ENCODE measurements around the gene PGAM1.

Gene PGAM1

DNA sequence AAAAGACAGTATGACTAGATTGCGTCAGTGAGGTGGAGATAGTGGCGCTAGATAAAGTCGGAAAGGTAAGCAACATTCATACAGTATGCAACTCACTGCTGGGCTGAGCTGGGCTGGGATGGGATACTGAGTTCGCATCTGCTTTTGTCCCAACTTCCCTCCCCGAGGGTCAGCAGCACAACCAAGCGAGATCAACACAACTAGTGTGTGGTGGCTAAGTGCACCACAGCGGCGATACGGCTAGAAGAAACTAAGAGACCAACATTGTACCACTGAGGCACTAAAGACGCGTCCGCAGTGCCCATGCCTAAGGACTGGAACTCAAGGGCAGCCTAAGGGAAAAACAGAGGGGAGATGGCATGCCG, 19.3 kb downstream of the PGAM1 start:
- Histone ChIP-seq H3K36me3 (ENCODE audit: control insufficient read depth, insufficient read depth, low read length) (no peaks in the 10 kb centered on the region), H3K9ac (ENCODE audit: low read depth, low read length) (peak overlapping the region; percentile 86), H3K4me3 (ENCODE audit: low read depth, low read length) (peak overlapping the region; percentile 99), H3K27me3 (ENCODE audit: control insufficient read depth, insufficient read depth, low read length) (no peaks in the 10 kb centered on the region), H3K4me1 (ENCODE audit: control insufficient read depth, insufficient read depth, low read length) (no peaks in the 10 kb centered on the region), H3K9me3 (ENCODE audit: control insufficient read depth, insufficient read depth, low read length) (no peaks in the 10 kb centered on the region)

DNA sequence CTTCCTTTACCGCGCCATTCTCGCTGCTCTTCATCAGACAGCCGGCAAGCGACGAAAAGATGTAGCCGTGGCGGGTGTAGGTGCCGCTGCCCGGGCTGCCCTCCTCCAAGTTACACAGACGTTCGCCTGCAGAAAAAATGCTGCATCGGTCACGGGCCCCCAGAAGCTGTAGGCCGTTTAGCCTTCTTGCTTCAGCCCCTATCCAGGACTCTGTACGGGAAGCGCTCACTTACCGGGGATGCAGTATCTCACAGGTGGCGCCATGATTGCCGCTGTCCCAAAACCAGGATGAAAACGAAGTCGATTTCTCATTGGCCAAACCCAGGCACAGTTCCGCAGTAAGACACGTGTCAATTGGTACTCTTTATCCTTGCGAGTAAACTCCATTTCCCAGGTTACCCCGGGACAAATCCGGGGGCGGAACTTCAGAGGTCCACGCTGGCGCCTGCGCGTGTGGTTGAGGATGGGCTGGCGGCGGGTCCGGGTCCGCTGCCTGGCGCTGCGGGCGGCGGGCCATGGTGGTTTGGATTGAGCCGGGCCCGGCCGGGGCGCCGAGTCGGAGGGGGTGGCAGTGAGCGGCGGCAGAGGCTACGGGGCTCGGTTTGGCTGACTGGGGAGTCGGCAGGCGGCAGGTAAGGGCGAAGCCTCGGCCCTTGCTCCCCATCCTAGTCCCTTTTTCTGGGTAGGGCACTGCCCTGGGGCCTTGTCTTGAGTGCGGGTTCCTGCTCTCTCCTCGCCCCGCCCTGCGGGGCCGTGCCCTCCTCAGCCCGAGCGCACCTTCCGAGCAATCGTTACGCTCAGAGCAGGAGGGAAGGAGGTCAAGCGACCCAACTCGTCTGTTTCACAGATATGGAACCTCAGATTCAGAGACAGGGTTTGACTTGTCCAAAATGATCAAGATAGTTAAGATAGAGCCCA, 20.0 kb downstream of the PGAM1 start, which contains the start of the genes EXOSC1 and ZDHHC16:
Gene EXOSC1 (minus strand): TSS at position 285 of the 918 bp plus-strand sequence. CDS start 21 bp downstream, at position 264.
Gene ZDHHC16 (plus strand): TSS at position 454 of the 918 bp plus-strand sequence. CDS start 5,501 bp downstream, outside the sequence.
- Histone ChIP-seq H3K36me3 (ENCODE audit: control insufficient read depth, insufficient read depth, low read length) (no peaks in the 10 kb centered on the region), H3K9ac (ENCODE audit: low read depth, low read length) (peak within 1 kb of the TSS; percentile 86), H3K9me3 (ENCODE audit: control insufficient read depth, insufficient read depth, low read length) (no peaks in the 10 kb centered on the region), H3K4me1 (ENCODE audit: control insufficient read depth, insufficient read depth, low read length) (no peaks in the 10 kb centered on the region), H3K4me3 (ENCODE audit: low read depth, low read length) (peak within 1 kb of the TSS; percentile 99), H3K27me3 (ENCODE audit: control insufficient read depth, insufficient read depth, low read length) (no peaks in the 10 kb centered on the region)

DNA sequence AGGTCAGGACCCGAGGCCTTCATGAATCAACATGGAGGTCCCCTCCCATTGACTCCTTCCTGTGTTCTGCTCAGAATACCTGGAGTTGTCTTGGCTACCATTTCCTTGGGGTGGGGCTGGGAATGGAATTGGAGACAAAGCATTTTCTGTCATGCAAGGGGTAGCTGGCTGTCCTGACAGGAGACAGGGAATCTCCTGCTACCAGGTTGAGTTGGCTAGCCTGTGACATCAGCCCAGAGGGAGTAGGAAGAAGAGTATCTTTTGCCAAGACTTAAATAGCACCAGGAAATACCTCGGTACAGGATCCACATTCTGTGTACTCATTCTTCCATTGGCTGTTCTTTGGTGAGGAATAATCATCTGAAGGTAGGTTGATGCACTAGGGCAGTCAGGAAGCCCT, 24.8 kb downstream of the PGAM1 start:
- H3K9ac ChIP-seq (ENCODE audit: low read depth, low read length): no peak overlapping the region
- no peaks in the 10 kb centered on the region for H3K9me3 ChIP-seq (ENCODE audit: control insufficient read depth, insufficient read depth, low read length)
- H3K36me3 ChIP-seq (ENCODE audit: control insufficient read depth, insufficient read depth, low read length): peaks cover 13% of the 10 kb centered on the region
- H3K4me3 ChIP-seq (ENCODE audit: low read depth, low read length): no peak overlapping the region
- no peaks in the 10 kb centered on the region for H3K27me3 ChIP-seq (ENCODE audit: control insufficient read depth, insufficient read depth, low read length)
- no peaks in the 10 kb centered on the region for H3K4me1 ChIP-seq (ENCODE audit: control insufficient read depth, insufficient read depth, low read length)

DNA sequence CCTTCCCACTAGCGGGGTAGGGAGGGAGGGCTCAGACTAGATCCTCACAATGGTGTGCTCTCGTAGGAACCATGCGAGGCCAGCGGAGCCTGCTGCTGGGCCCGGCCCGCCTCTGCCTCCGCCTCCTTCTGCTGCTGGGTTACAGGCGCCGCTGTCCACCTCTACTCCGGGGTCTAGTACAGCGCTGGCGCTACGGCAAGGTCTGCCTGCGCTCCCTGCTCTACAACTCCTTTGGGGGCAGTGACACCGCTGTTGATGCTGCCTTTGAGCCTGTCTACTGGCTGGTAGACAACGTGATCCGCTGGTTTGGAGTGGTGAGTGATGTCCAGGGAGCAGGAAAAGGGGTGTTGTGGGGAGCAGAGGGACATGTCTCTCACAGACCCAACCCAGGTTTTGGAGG, 25.6 kb downstream of the PGAM1 start:
- Histone ChIP-seq H3K9ac (ENCODE audit: low read depth, low read length) (no peak overlapping the region), H3K4me1 (ENCODE audit: control insufficient read depth, insufficient read depth, low read length) (no peaks in the 10 kb centered on the region), H3K4me3 (ENCODE audit: low read depth, low read length) (no peak overlapping the region), H3K27me3 (ENCODE audit: control insufficient read depth, insufficient read depth, low read length) (no peaks in the 10 kb centered on the region), H3K9me3 (ENCODE audit: control insufficient read depth, insufficient read depth, low read length) (no peaks in the 10 kb centered on the region), H3K36me3 (ENCODE audit: control insufficient read depth, insufficient read depth, low read length) (peaks cover 13% of the 10 kb centered on the region)

DNA sequence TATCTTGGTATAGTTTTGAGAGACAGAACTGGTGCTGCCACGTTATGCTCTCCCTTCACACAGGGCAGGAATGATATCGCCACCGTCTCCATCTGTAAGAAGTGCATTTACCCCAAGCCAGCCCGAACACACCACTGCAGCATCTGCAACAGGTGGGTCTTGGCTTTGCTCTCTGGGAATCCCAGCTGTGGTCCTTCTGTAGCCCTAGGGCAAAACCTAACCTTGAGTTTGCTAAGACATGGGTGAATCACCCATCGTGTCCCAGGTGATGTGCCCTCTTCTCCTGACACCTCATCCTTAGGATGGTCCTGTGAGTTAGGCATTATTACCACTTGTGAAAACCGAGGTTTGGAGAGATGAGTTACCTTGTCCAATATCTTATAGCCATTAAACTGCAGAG, 26.4 kb downstream of the PGAM1 start:
- H3K4me1 ChIP-seq (ENCODE audit: control insufficient read depth, insufficient read depth, low read length): no peaks in the 10 kb centered on the region
- no peak overlapping the region for H3K9ac ChIP-seq (ENCODE audit: low read depth, low read length)
- no peaks in the 10 kb centered on the region for H3K27me3 ChIP-seq (ENCODE audit: control insufficient read depth, insufficient read depth, low read length)
- no peak overlapping the region for H3K4me3 ChIP-seq (ENCODE audit: low read depth, low read length)
- H3K36me3 ChIP-seq (ENCODE audit: control insufficient read depth, insufficient read depth, low read length): peaks cover 19% of the 10 kb centered on the region
- H3K9me3 ChIP-seq (ENCODE audit: control insufficient read depth, insufficient read depth, low read length): no peaks in the 10 kb centered on the region

DNA sequence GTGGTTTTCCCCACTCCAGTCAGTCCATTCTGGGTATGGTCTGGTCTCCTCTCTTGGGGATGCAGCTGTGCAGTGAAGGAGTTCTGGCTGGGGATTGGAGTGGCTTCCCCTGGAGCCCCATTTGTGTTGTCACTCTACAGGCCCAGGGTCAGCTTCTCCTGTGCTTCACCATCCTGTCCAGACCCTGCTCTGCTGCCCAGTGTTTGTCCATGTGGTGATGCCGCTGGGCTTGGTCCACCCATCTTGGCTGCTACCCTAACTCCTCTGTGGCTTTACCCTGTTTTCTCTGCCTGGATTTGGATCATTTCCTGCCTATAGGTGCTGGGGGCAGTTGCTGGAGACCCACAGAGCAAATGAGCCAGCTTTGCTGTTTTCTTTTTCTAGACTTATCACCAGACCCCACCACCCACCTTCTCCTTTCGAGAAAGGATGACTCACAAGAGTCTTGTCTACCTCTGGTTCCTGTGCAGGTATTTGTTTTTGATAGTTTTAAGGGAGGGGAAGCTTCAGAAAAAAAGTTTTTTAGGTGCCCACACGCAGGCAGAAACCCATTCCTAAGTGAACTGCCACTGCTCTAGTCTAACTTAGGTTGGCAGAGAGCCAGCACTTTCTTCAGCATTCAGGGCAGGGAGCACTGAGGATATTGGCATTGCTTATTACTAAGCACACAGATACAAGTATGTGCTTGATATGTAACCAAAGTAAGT, 28.5 kb downstream of the PGAM1 start:
- Histone ChIP-seq H3K36me3 (ENCODE audit: control insufficient read depth, insufficient read depth, low read length) (peaks cover 37% of the 10 kb centered on the region), H3K27me3 (ENCODE audit: control insufficient read depth, insufficient read depth, low read length) (no peaks in the 10 kb centered on the region)

DNA sequence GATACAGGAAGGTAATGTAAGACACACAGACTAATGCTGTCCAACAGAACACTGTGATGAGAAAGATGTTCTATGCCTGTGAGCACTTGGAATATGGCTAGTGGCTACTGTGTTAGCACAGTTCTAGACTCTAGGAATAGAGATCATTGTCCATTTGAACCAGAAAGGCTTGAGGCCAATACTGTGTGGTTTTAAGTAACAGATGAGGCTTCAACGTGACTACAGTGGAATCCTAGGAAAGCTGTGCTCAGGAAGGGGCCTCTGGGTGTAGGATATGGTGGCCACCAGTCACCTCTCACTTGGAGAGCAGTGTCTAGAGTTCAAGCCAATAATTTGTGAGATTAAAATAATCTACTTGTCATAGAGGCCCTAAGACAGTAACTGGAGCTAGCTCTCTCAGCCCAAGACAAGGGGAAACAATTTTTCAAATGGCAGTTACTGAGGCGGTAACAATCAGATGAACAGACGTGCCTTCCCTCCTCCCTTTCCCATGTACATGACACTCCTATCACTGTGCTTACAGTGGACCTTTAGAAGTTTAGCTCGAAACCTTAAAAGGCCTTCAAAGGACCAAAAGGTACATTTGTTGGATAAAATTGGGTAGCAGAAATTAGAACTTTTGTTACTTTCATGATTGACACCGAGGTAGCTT, 30.2 kb downstream of the PGAM1 start:
- Histone ChIP-seq H3K9me3 (ENCODE audit: control insufficient read depth, insufficient read depth, low read length) (no peaks in the 10 kb centered on the region), H3K4me1 (ENCODE audit: control insufficient read depth, insufficient read depth, low read length) (no peaks in the 10 kb centered on the region), H3K36me3 (ENCODE audit: control insufficient read depth, insufficient read depth, low read length) (peaks cover 50% of the 10 kb centered on the region), H3K27me3 (ENCODE audit: control insufficient read depth, insufficient read depth, low read length) (no peaks in the 10 kb centered on the region), H3K9ac (ENCODE audit: low read depth, low read length) (no peak overlapping the region), H3K4me3 (ENCODE audit: low read depth, low read length) (no peak overlapping the region)

More for the DNA sequence above, 28.5 kb downstream of the PGAM1 start:
- Histone ChIP-seq H3K4me1 (ENCODE audit: control insufficient read depth, insufficient read depth, low read length) (no peaks in the 10 kb centered on the region), H3K9me3 (ENCODE audit: control insufficient read depth, insufficient read depth, low read length) (no peaks in the 10 kb centered on the region), H3K9ac (ENCODE audit: low read depth, low read length) (no peak overlapping the region), H3K4me3 (ENCODE audit: low read depth, low read length) (no peak overlapping the region)

DNA sequence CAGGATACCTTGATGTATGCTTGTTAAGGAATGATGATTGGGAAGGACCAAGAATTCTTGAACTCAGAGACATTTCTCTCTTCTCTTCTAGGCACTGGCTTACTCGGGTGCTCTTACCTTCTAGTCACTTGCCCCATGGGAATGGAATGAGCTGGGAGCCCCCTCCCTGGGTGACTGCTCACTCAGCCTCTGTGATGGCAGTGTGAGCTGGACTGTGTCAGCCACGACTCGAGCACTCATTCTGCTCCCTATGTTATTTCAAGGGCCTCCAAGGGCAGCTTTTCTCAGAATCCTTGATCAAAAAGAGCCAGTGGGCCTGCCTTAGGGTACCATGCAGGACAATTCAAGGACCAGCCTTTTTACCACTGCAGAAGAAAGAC, 30.7 kb downstream of the PGAM1 start:
- Histone ChIP-seq H3K9me3 (ENCODE audit: control insufficient read depth, insufficient read depth, low read length) (no peaks in the 10 kb centered on the region), H3K4me3 (ENCODE audit: low read depth, low read length) (no peak overlapping the region), H3K9ac (ENCODE audit: low read depth, low read length) (no peak overlapping the region), H3K4me1 (ENCODE audit: control insufficient read depth, insufficient read depth, low read length) (no peaks in the 10 kb centered on the region), H3K36me3 (ENCODE audit: control insufficient read depth, insufficient read depth, low read length) (peaks cover 52% of the 10 kb centered on the region), H3K27me3 (ENCODE audit: control insufficient read depth, insufficient read depth, low read length) (no peaks in the 10 kb centered on the region)

DNA sequence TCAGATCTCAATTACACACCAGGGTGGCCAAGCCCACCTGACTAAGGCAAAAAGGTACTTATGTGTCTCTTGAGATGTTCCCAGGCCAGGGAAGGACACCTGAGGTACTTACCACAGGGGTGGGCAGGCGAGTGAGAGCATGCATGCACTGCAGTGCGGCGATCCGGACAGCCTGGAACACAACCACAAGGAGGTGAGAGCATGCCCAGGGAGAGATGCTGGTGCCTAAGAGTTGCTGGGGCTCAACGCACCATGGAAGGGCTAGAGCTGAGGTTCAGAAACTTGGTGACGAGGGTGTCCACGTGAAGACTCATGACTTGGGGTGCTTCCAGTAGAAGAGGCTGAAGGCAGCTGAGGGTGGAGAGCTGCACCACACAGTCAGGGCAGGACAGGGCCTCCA, 33.1 kb downstream of the PGAM1 start:
- no peak overlapping the region for H3K9ac ChIP-seq (ENCODE audit: low read depth, low read length)
- H3K27me3 ChIP-seq (ENCODE audit: control insufficient read depth, insufficient read depth, low read length): no peaks in the 10 kb centered on the region
- H3K4me1 ChIP-seq (ENCODE audit: control insufficient read depth, insufficient read depth, low read length): no peaks in the 10 kb centered on the region
- no peak overlapping the region for H3K4me3 ChIP-seq (ENCODE audit: low read depth, low read length)
- H3K9me3 ChIP-seq (ENCODE audit: control insufficient read depth, insufficient read depth, low read length): no peaks in the 10 kb centered on the region
- H3K36me3 ChIP-seq (ENCODE audit: control insufficient read depth, insufficient read depth, low read length): peaks cover 67% of the 10 kb centered on the region

DNA sequence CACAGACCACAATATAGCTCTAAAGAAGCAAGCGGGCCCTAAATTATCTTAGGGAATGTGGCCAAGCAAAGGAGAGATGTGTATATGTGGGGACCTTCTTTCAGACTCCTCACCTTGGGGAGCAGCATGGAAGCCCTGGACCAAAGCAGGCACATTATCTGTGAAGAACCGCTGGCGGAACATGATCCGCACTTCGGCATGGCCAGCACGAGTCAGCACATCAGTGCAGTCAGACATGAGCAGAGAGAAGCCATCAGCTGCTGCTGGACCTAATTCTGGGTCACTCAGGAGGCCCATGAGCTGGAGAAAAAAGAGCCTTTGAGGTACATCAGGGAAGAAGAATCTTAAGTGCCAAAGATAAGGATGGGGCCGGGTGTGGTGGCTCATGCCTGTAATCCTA, 33.9 kb downstream of the PGAM1 start:
- Histone ChIP-seq H3K9me3 (ENCODE audit: control insufficient read depth, insufficient read depth, low read length) (no peaks in the 10 kb centered on the region), H3K27me3 (ENCODE audit: control insufficient read depth, insufficient read depth, low read length) (no peaks in the 10 kb centered on the region), H3K36me3 (ENCODE audit: control insufficient read depth, insufficient read depth, low read length) (peaks cover 61% of the 10 kb centered on the region), H3K4me1 (ENCODE audit: control insufficient read depth, insufficient read depth, low read length) (no peaks in the 10 kb centered on the region), H3K9ac (ENCODE audit: low read depth, low read length) (no peak overlapping the region), H3K4me3 (ENCODE audit: low read depth, low read length) (no peak overlapping the region)

DNA sequence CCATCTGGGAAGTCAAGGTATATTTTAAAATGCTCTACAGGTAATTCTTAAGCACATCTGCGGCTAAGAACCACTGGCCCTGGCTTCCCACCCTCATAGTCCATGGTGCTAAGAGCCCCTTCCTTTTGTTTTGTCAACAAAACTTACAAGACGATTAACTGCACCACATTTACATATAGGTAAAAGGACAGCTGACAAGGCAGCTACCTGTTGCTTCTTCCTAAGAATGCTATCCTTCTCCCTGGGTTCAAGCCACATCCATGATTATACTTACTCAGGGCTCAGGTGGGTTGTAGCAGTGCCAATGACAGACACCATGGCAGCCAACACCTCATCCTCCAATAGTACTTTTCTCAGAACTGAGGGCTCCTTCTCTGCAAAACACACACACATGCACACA, 36.3 kb downstream of the PGAM1 start:
- H3K36me3 ChIP-seq (ENCODE audit: control insufficient read depth, insufficient read depth, low read length): peaks cover 70% of the 10 kb centered on the region
- H3K27me3 ChIP-seq (ENCODE audit: control insufficient read depth, insufficient read depth, low read length): no peaks in the 10 kb centered on the region
- H3K9ac ChIP-seq (ENCODE audit: low read depth, low read length): no peak overlapping the region
- no peaks in the 10 kb centered on the region for H3K9me3 ChIP-seq (ENCODE audit: control insufficient read depth, insufficient read depth, low read length)
- no peak overlapping the region for H3K4me3 ChIP-seq (ENCODE audit: low read depth, low read length)
- H3K4me1 ChIP-seq (ENCODE audit: control insufficient read depth, insufficient read depth, low read length): no peaks in the 10 kb centered on the region
